A549 (cell line): ENCODE results near the gene HOOK1. TPM values are rescaled to one million over a fixed set of nuclear protein-coding genes. Genes with fewer than 3 reads are reported as not detected.

ENCODE experiments used
- ATAC-seq, 2 experiments: fragments of 200-7000 bp in 1 of 2; fragments of >200 bp in 1 of 2; cut with Nextera tagmentation in 1 of 2; cut with Tn5 transposase in 1 of 2; 3 replicates each; pipeline versions ENCODE4 v1.8.0 to v1.9.1; 2018 to 2020; ENCODE audit warnings: mild to moderate bottlenecking in 1 of 2, moderate library complexity in 1 of 2
- CTCF ChIA-PET: fragments of 300-600 bp; sonication (Branson Sonifier 250); formaldehyde crosslinking; extraction: SDS; loops from one replicate; lab custom pipeline; 2021; ENCODE audit warnings: antibody characterized with exemption, inconsistent platforms; lab: Yijun Ruan, JAX
- POLR2A ChIA-PET: fragments of 350-600 bp; formaldehyde crosslinking; extraction: SDS; loops from one replicate; lab custom pipeline; 2021; ENCODE audit warnings: antibody characterized with exemption, inconsistent platforms; lab: Yijun Ruan, JAX
- DNase-seq, 2 experiments: peaks; one replicate each; pipeline versions ENCODE4 v3.0.0 to v3.0.0-alpha.2; 2011 to 2016; ENCODE audit warnings: low read depth in 1 of 2, low spot score in 1 of 2
- FAIRE-seq: peaks from 2 replicates; lab custom pipeline; 2011; peaks lifted over from hg19 to GRCh38; lab: Jason Lieb, UNC
- H3K27ac ChIP-seq, 2 experiments: fragments of >200 bp; sonication (Bioruptor Twin); formaldehyde crosslinking; 3 replicates each; pipeline ENCODE4 v1.5.1; 2016 to 2017
- H3K4me1 ChIP-seq: fragments of >200 bp; sonication (Bioruptor Twin); formaldehyde crosslinking; 3 replicates; pipeline ENCODE4 v1.6.1; 2016
- H3K4me2 ChIP-seq: fragments of >200 bp; sonication (Bioruptor Twin); formaldehyde crosslinking; 3 replicates; pipeline ENCODE4 v1.6.1; 2016
- H3K4me3 ChIP-seq: fragments of >200 bp; sonication (Bioruptor Twin); formaldehyde crosslinking; 3 replicates; pipeline ENCODE4 v1.5.1; 2016
- H3K9me3 ChIP-seq: fragments of >200 bp; sonication (Bioruptor Twin); formaldehyde crosslinking; 3 replicates; pipeline ENCODE4 v1.6.1; 2016
- ATOH8 ChIP-seq: fragments of 250-450 bp; sonication (Bioruptor Pico); IDR thresholded peaks from 2 replicates; pipeline ENCODE4 v1.5.0; 2020; ENCODE audit warnings: low read depth, mild to moderate bottlenecking, moderate library complexity
- BCL3 ChIP-seq: fragments of >200 bp; sonication (Bioruptor Twin); formaldehyde crosslinking; IDR thresholded peaks from 3 replicates; pipeline ENCODE4 v1.6.1; 2016
- BHLHE40 ChIP-seq: IDR thresholded peaks from 2 replicates; pipeline ENCODE4 v1.6.1; 2012; ENCODE audit warnings: low read depth, low read length, inconsistent platforms
- CBX2 ChIP-seq: fragments of 200-600 bp; sonication (generic); IDR thresholded peaks from 2 replicates; pipeline ENCODE4 v1.6.1; 2016; ENCODE audit warnings: low read depth, mild to moderate bottlenecking, borderline replicate concordance
- CHD2 ChIP-seq: fragments of 150-350 bp; IDR thresholded peaks from 2 replicates; pipeline ENCODE4 v1.6.1; 2014; ENCODE audit warnings: low read length; ENCODE audit not compliant: partially characterized antibody
- EHMT2 ChIP-seq: fragments of 200-600 bp; sonication (generic); IDR thresholded peaks from 2 replicates; pipeline ENCODE4 v1.6.1; 2016; ENCODE audit warnings: antibody characterized with exemption, low read depth, mild to moderate bottlenecking, moderate library complexity
- KDM1A ChIP-seq: fragments of 200-600 bp; sonication (generic); IDR thresholded peaks from 2 replicates; pipeline ENCODE4 v1.6.1; 2016; ENCODE audit warnings: low read depth, mild to moderate bottlenecking
- KDM5A ChIP-seq: fragments of 200-600 bp; sonication (generic); IDR thresholded peaks from 2 replicates; pipeline ENCODE4 v1.6.1; 2016; ENCODE audit warnings: antibody characterized with exemption, mild to moderate bottlenecking
- MAZ ChIP-seq: fragments of 150-350 bp; IDR thresholded peaks from 2 replicates; pipeline ENCODE4 v1.6.1; 2014; ENCODE audit warnings: antibody characterized with exemption, low read depth, low read length, borderline replicate concordance
- POLR2A ChIP-seq: IDR thresholded peaks from 2 replicates; pipeline ENCODE4 v1.6.1; 2012; ENCODE audit warnings: mild to moderate bottlenecking, low read length
- RAD21 ChIP-seq, 2 experiments: fragments of >200 bp in 1 of 2; sonication (Bioruptor Twin) in 1 of 2; formaldehyde crosslinking in 1 of 2; IDR thresholded peaks in 1 of 2; conservative IDR thresholded peaks in 1 of 2; 2 replicates in 1 of 2; 3 replicates in 1 of 2; pipeline ENCODE4 v1.6.1; 2012 to 2018; ENCODE audit warnings: inconsistent platforms in 1 of 2
- RARB ChIP-seq: fragments of 250-450 bp; sonication (Bioruptor Pico); IDR thresholded peaks from 2 replicates; pipeline ENCODE4 v1.8.0; 2021; ENCODE audit warnings: mild to moderate bottlenecking, moderate library complexity
- REST ChIP-seq: fragments of 200-600 bp; sonication (generic); IDR thresholded peaks from 2 replicates; pipeline ENCODE4 v1.6.1; 2016; ENCODE audit warnings: antibody characterized with exemption, mild to moderate bottlenecking, moderate library complexity
- RFX5 ChIP-seq: fragments of 450-650 bp; IDR thresholded peaks from 2 replicates; pipeline ENCODE4 v1.7.1; 2014; ENCODE audit warnings: antibody characterized with exemption, mild to moderate bottlenecking, moderate library complexity
- TFCP2L1 ChIP-seq: fragments of 250-450 bp; sonication (Bioruptor Pico); IDR thresholded peaks from 2 replicates; pipeline ENCODE4 v1.5.0; 2021; ENCODE audit warnings: mild to moderate bottlenecking
- ZC3H11A ChIP-seq: fragments of 450-650 bp; IDR thresholded peaks from 2 replicates; pipeline ENCODE4 v1.6.1; 2014; ENCODE audit warnings: antibody characterized with exemption, mild to moderate bottlenecking
- WGBS: methylation state at CpG from one replicate; pipeline ENCODE4 v1.1.6; 2017; ENCODE audit errors: missing lambda C conversion rate; 5-methylcytosine and 5-hydroxymethylcytosine counted together
- polyA plus RNA-seq, 4 experiments: library from polyadenylated mRNA; depleted of rRNA in 3 of 4; stranded (reverse); fragments of >200 nt; fragmentation: RNase III in 1 of 4; extraction: RNeasy Plus Mini Kit Qiagen cat#74134 plus additional on column Dnase treatment in 1 of 4; gene quantifications; 2 replicates in 3 of 4; 3 replicates in 1 of 4; pipeline ENCODE4 v1.2.3, GENCODE V29; 2011 to 2017
- TF ChIP-seq, protein P1 (sequence below): fragments of >200 bp; sonication (Bioruptor Twin); formaldehyde crosslinking; IDR thresholded peaks from 3 replicates; pipeline ENCODE4 v1.5.1; 2016

Gene HOOK1
- polyA plus RNA-seq, 2 of the 4 experiments (the other 2 are of a cell fraction), result 0.46 to 1.3 TPM

DNA sequence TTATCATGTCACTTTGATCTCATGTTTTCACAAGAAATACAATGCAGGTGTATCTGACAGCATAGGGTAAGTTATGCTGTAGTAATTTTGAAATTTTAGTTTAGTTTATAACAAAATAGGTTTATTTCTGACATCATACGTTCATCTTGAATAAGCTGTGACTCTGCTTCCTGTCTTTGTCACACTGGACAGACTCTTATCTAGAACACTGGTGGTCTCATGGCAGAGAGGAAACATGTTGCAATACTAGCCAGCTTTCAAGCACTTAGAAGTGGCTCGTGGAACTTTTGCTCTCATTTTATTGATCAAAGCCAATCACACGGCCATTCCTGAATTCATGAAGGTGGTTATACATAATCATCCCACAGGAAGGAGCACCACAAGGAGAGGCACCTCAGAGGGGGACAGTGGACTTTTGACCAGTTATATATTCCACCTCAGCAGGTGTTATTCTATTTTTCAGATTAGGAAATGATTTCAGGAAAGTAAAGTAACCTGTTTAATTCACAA is 65.3 kb downstream of the HOOK1 start:
- ATAC-seq (no peak), DNase-seq (no peak), FAIRE-seq (no peak)
- Histone ChIP-seq H3K27ac (no peak overlapping the region), H3K4me2 (no peak overlapping the region), H3K9me3 (no peaks in the 10 kb centered on the region), H3K4me1 (no peaks in the 10 kb centered on the region), H3K4me3 (no peak overlapping the region)
- ChIA-PET CTCF (interaction anchor here (0.5 to 3.4 kb wide), 2 partner anchors 67 to 1364 kb away, joined by 3 to 18 read pairs; no protein-coding TSS in a partner anchor), POLR2A (no interaction called here)
- TF ChIP-seq CBX2, result no peak
- no peak for TF ChIP-seq RAD21 (conservative IDR thresholded peaks at IDR 0.05 in 1 of 2, IDR thresholded peaks at IDR 0.05 in 1 of 2)
- TF ChIP-seq REST, result no peak
- WGBS, result 45% methylated on average over 3 of the region's 3 CpGs

DNA sequence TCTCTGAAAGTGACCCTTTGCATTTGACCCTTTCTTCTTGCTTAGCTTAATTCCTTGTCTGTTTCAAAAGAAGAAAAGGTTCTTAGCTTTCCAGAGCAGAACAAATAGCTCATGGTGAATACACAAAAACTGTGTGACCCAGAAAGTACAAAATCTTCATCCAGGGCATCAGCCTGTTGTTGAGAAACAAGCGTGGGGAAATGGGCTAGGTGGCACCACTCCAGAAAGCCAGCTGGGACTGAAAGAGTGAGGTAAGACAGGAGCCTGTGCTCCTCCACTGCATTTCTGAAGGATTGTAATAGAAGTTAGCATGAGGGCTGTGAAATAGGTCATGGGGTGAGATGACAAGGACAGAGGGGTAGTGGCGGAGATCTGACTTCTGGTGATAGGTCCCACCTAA is 66.0 kb downstream of the HOOK1 start:
- Histone ChIP-seq H3K4me3 (no peak overlapping the region), H3K9me3 (no peaks in the 10 kb centered on the region), H3K4me2 (no peak overlapping the region), H3K27ac (no peak overlapping the region), H3K4me1 (no peaks in the 10 kb centered on the region)
- ATAC-seq (no peak), FAIRE-seq (no peak), DNase-seq (no peak)
- TF ChIP-seq KDM5A (no peak), KDM1A (no peak), POLR2A (no peak), EHMT2 (no peak), MAZ (no peak), RARB (no peak), TFCP2L1 (no peak), BHLHE40 (no peak), ATOH8 (CRISPR knock-in tag) (no peak), BCL3 (no peak)
- TF ChIP-seq, protein P1, sequence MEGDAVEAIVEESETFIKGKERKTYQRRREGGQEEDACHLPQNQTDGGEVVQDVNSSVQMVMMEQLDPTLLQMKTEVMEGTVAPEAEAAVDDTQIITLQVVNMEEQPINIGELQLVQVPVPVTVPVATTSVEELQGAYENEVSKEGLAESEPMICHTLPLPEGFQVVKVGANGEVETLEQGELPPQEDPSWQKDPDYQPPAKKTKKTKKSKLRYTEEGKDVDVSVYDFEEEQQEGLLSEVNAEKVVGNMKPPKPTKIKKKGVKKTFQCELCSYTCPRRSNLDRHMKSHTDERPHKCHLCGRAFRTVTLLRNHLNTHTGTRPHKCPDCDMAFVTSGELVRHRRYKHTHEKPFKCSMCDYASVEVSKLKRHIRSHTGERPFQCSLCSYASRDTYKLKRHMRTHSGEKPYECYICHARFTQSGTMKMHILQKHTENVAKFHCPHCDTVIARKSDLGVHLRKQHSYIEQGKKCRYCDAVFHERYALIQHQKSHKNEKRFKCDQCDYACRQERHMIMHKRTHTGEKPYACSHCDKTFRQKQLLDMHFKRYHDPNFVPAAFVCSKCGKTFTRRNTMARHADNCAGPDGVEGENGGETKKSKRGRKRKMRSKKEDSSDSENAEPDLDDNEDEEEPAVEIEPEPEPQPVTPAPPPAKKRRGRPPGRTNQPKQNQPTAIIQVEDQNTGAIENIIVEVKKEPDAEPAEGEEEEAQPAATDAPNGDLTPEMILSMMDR, result no peak
- POLR2A ChIA-PET, result no interaction called here
- CTCF ChIA-PET, result interaction anchor here (0.5 to 3.4 kb wide), 2 partner anchors 66 to 1365 kb away, joined by 3 to 18 read pairs; no protein-coding TSS in a partner anchor
- WGBS, result 72% methylated on average over 2 of the region's 2 CpGs

DNA sequence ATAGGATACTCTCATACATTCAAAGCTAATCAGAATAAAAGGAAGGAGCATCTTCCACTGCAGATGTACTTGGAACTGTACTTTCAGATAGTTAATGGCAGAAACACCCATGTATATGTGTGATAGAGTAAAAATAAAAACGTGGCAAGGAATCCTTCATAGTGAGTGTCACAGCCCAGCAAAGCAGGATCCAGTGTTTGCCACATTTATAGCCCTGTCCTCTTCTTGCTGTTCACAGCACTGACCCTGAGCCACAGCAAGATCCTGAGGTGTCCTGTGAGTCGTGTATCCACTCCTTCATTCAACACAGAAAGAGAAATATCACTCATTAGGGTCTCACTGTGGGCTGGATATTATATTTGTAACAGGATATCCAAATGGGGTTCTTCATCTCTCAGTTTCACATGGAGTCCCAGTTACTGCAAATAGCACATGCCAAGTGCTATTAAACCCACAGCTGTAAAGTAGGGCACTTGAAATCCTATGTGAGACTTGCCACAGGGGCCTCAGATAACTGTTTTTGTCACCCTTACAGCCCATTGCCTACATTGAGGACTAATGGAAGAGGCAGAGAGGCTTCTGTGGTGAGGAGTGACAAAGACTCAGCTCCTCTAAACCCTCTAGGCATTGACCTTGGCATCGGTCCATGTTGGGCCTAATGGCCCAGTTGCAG is 70.5 kb downstream of the HOOK1 start:
- POLR2A ChIA-PET, result no interaction called here
- Histone ChIP-seq H3K4me3 (no peak overlapping the region), H3K4me2 (no peak overlapping the region), H3K27ac (no peak overlapping the region), H3K4me1 (no peaks in the 10 kb centered on the region), H3K9me3 (no peaks in the 10 kb centered on the region)
- DNase-seq, result no peak
- no peak for FAIRE-seq
- no peak for ATAC-seq
- CTCF ChIA-PET, result interaction anchor here (0.8 kb wide), 1 partner anchor 64 kb away, joined by 3 read pairs; no protein-coding TSS in a partner anchor
- WGBS, result 0% methylated on average over 3 of the region's 3 CpGs
- TF ChIP-seq CHD2 (no peak), ZC3H11A (no peak), RFX5 (no peak), TFCP2L1 (no peak), RARB (no peak)
- TF ChIP-seq, protein P1, result no peak
